GM13976 (cell line): ENCODE measurements around the gene SPAG9.

Source experiments
- DNase-seq: peaks from one replicate; pipeline ENCODE4 v3.0.0; 2012; ENCODE audit warnings: low spot score
- in situ Hi-C: fragments of 300-500 bp; cut with MboI; formaldehyde crosslinking; loops from one replicate; pipeline ENCODE4 v1.12.0; 2022; ENCODE audit warnings: low sequenced_read_pairs, mixed read lengths, inconsistent platforms; ENCODE audit not compliant: unreplicated experiment
- TF ChIP-seq, protein P1 (sequence below): IDR thresholded peaks from 2 replicates; pipeline ENCODE4 v1.5.1; 2012; ENCODE audit warnings: borderline replicate concordance, mild to moderate bottlenecking; ENCODE audit not compliant: insufficient read depth; ENCODE audit errors: extremely low read depth, missing control alignments, control extremely low read depth

The SPAG9 gene

DNA sequence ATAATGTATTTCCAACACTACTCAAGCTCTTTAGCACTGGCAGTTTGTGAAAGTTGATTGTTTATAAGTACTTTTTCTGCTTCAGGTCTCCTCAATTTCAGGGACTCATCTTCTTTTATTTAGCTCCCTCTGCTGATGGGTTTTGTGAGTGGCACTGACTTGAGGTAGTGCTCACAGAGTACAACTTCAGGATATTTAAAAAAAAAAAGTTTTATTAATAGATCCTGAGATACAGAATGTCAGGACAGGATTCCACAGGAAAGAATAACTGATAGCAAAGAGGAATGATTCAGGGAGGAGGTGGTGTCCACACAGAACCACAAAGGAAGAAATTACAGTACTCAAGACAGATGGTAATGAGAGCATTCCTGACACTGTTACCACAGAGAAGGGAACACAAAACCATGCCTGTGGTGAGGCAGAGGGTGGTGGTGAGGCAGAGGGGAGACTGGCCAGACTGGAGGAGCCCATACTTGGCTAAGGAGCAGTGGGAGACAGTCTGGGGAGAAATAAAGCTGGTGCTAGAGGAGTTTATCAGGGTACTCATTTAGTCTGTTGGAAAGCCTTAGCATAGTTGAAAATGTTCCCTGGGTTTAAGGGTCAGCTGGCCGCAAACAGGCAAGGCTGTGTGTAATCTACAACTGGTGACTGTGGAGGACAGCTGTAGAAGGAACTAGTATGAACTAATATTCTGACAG lies 63.7 kb downstream of the SPAG9 start:
- TF ChIP-seq, protein P1, sequence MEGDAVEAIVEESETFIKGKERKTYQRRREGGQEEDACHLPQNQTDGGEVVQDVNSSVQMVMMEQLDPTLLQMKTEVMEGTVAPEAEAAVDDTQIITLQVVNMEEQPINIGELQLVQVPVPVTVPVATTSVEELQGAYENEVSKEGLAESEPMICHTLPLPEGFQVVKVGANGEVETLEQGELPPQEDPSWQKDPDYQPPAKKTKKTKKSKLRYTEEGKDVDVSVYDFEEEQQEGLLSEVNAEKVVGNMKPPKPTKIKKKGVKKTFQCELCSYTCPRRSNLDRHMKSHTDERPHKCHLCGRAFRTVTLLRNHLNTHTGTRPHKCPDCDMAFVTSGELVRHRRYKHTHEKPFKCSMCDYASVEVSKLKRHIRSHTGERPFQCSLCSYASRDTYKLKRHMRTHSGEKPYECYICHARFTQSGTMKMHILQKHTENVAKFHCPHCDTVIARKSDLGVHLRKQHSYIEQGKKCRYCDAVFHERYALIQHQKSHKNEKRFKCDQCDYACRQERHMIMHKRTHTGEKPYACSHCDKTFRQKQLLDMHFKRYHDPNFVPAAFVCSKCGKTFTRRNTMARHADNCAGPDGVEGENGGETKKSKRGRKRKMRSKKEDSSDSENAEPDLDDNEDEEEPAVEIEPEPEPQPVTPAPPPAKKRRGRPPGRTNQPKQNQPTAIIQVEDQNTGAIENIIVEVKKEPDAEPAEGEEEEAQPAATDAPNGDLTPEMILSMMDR: peak; percentile 65
- DNase-seq: peak; percentile 41
- in situ Hi-C loops: no loop called here

DNA sequence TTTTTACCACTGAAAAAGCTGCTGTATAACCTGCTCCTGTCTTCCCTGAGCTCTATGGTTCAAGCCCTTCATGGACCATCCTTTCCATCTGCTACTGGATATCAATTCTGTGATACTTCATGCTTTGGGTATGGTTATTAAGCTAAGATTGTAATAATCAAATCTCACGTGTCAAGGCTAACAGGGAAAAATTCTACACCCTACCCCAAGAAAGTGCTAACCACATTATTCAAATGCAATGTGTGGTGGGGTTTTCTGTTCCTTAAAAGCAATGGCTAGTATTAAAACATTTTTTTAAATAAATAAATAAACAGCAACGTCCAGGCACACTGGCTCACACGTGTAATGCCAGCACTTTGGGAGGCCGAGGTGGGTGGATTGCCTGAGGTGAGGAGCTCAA lies 65.9 kb downstream of the SPAG9 start:
- DNase-seq: no peak
- TF ChIP-seq, protein P1: no peak
- in situ Hi-C loops: no loop called here

DNA sequence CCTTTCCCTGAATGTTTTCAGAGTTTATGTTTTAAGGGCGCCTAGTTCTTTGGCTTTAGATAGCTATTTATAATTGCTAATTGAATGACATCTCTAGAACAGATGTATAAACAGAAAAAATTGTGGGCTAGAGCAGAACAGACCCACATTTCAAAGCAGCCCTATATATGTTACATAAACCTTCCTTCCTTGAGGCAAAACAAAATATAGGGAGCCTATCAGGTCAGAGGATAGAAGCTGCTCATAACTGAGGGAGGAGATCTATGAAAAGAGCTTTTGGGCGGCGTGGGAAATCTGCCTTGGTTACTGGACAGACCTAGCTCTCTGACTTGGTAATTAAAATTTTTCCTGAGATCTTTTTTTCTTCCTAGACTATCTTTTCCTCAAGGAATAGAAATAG lies 68.4 kb downstream of the SPAG9 start:
- DNase-seq: no peak
- in situ Hi-C loops: no loop called here
- TF ChIP-seq, protein P1: no peak

DNA sequence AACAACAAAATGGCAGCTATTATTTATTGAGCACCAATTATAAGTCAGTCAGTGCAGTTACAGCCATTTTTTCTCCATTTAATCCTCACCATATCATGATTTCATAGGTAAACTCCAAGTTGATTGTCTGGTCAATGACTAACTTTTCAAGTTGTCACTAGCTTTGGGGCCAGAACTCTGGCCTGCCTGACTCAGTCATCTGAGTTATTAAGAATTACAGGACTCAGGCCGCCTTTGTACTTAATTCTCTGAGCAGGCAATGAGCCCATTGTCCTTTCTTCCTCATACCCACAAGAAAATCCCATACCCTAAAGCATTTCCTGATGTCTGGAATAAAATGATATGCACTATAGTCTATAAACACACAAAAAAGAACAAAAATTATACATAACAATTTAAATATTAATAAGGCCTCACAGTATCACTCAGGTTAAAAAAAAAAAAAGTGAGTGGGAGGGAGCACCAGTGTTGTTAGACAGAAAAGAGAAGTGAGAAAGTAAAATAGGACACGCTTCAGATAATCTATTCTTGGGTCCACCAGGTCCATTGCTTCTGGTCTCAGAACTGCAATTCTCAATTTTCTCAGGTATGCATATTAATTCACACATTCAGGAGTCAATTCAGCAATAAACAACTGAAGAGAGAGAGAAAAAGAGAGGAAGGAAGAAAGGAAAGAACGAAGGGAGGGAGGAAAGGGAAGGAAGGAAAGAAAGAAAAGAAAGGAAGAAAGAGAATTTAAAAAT lies 70.2 kb downstream of the SPAG9 start:
- peak; percentile 55 for DNase-seq
- TF ChIP-seq, protein P1: no peak
- in situ Hi-C loops: no loop called here

DNA sequence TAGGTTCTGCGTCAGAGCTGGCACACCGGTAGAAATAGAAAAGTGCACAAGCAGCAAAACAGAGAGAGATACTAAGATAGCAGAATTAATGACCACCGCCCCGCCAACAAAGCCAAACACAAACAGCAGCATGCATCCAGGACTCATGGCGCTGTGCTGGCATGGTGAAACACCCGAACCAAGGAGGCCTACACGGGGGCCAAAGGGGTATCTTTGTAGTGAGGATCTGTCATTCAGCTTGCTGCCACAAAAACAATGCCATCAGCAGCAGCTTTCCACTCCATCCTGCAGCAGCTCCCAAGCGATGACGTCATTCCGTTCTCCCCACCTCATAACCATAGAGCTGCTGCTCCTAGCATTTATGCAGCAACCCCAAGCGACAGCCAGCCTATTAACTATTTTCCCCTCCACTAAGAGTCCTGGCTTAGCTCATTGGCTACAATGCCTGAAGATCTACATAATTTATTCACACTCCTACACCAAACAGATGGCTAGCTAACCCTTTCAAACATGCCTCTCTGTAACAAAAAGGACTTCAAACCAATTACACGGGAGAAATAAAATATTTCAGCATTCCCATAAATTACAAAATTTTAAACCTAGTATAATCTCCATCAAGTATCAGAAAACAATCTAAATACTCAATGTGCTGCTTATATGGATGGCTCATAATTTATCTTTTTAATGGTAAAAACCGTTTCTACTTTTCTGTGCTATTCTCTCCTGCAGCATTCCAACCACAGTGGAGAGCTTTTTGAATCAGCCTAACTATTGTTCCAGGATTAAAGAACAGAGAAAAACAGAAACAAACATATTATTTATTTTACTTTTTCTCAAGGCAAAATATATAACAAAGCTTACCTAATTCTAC lies 73.9 kb downstream of the SPAG9 start:
- in situ Hi-C loops: no loop called here
- TF ChIP-seq, protein P1: no peak
- DNase-seq: no peak

DNA sequence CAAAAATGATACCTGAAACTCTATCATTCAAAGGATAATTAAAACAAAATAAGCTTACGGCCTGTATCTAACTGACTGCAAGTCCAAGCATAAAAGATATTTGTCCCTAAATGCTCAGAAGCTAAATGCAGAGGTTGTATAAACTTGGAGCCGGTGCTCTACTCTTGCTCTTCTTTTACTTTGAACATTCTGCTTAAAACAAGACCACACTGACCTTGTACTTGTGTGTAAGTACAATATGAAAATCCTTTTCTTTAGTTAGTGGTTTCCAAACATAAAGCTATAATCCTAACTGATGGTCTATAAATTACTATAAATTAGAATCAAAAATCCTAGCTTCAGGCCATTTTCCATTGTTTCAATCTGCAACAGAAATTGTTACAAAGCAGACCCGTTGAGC lies 74.6 kb downstream of the SPAG9 start:
- no peak for DNase-seq
- TF ChIP-seq, protein P1: no peak
- in situ Hi-C loops: no loop called here
